ENCODE measurements around the gene ABRAXAS1. TPM values are rescaled to one million over a fixed set of nuclear protein-coding genes. Genes with fewer than 3 reads are reported as not detected.

Gene ABRAXAS1
- total RNA-seq, 2 donors from 2014 or later: 7.0 to 8.3 TPM

GRCh38 chr4:83417566-83417965, 67.3 kb downstream of the ABRAXAS1 start:
- DNase-seq: no peak
- H3K9ac ChIP-seq (ENCODE audit: low read depth in 2 of 2, low read length in 2 of 2): no peak overlapping the region
- no peaks in the 10 kb centered on the region for H3K9me3 ChIP-seq
- intact Hi-C loops (cut with DNase I): no loop called here
- TF ChIP-seq CTCF (IDR thresholded peaks at IDR 0.05): no peak
- no peak overlapping the region for H3K4me3 ChIP-seq
- no peaks in the 10 kb centered on the region for H3K27me3 ChIP-seq
- H3K27ac ChIP-seq: no peak overlapping the region
- no peaks in the 10 kb centered on the region for H3K4me1 ChIP-seq
- no peaks in the 10 kb centered on the region for H3K36me3 ChIP-seq

GRCh38 chr4:83413676-83414075, 71.2 kb downstream of the ABRAXAS1 start:
- no peak for DNase-seq
- Histone ChIP-seq H3K4me3 (no peak overlapping the region), H3K36me3 (no peaks in the 10 kb centered on the region), H3K27ac (no peak overlapping the region), H3K4me1 (no peaks in the 10 kb centered on the region), H3K9me3 (no peaks in the 10 kb centered on the region), H3K9ac (ENCODE audit: low read depth in 2 of 2, low read length in 2 of 2) (no peak overlapping the region), H3K27me3 (no peaks in the 10 kb centered on the region)
- intact Hi-C loops (cut with DNase I): no loop called here
- no peak for TF ChIP-seq CTCF (IDR thresholded peaks at IDR 0.05)

Other genes starting within 250 kb of the ABRAXAS1 start
- 10 to 100 TPM; 23.4 to 28.3 TPM for gene COQ2, start 200.3 kb downstream of the ABRAXAS1 start, total RNA-seq
- gene HPSE, start 150.3 kb downstream of the ABRAXAS1 start, total RNA-seq: 10 to 100 TPM; 11.7 to 16.7 TPM
- gene HELQ, start 29.3 kb downstream of the ABRAXAS1 start, total RNA-seq: 10 to 100 TPM; 11.0 to 11.7 TPM
- 10 to 100 TPM; 38.2 to 57.6 TPM for gene MRPS18C, start 29.0 kb downstream of the ABRAXAS1 start, total RNA-seq
- 10 to 100 TPM; 23.5 to 24.3 TPM for gene GPAT3, start 51.0 kb upstream of the ABRAXAS1 start, total RNA-seq